ENCODE data around the gene DIAPH3.

Gene DIAPH3

DNA sequence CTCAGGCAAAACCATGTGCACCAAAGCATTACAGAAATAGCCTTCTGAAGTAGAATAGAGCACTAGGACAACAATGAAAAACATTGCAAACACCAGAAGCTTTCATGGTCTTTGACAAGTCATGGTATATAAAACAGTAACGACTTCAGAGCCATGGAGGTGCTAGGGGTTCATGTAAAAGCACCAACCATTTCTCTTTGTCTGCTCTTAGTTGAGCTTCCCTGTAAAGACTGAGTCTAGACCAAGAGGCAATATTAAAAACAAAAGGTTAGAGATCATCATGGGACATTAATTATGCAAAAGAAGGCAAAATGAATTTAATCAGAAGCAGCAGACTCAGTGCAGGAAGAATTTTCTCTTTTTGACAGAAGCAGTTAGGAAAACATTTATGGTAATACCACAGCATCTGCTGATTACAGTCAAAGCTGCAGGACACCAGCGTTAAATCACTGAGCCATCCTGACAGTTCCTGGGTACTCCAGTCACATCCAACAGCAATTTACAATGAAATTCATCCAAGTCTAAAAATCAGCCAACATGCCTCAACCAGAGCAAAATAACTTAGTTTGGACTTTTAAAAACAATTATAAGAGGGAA lies 476.8 kb downstream of the DIAPH3 start:
- no peaks in the 10 kb centered on the region for H3K9me3 ChIP-seq (ENCODE audit: control insufficient read depth, insufficient read depth, low read depth, low read length)
- H3K4me1 ChIP-seq (ENCODE audit: control insufficient read depth, insufficient read depth, low read length), result peaks cover 3% of the 10 kb centered on the region; the same call in 1 of the 2 replicates
- POLR2A ChIA-PET, result no interaction called here
- no peaks in the 10 kb centered on the region for H3K36me3 ChIP-seq (ENCODE audit: control insufficient read depth in 2 of 2, insufficient read depth in 1 of 2, low read length in 2 of 2)
- H3K4me3 ChIP-seq (ENCODE audit: low read depth, low read length), result no peak overlapping the region
- H3K27ac ChIP-seq (ENCODE audit: extremely low read depth, low read depth, low read length), result no peak overlapping the region
- no peak for TF ChIP-seq EGR2 (tag by site-specific recombination; IDR thresholded peaks at IDR 0.05; ENCODE audit: low read depth)
- TF ChIP-seq ZNF707 (tag by site-specific recombination; IDR thresholded peaks at IDR 0.05), result no peak
- no peak for TF ChIP-seq GLI4 (tag by site-specific recombination; IDR thresholded peaks at IDR 0.05)
- TF ChIP-seq ZNF221 (tag by site-specific recombination; IDR thresholded peaks at IDR 0.05; ENCODE audit: borderline replicate concordance), result no peak
- TF ChIP-seq KLF1 (tag by site-specific recombination; IDR thresholded peaks at IDR 0.05), result no peak
- no peak for TF ChIP-seq KLF16 (tag by site-specific recombination; IDR thresholded peaks at IDR 0.05)
- no peak for TF ChIP-seq ZNF776 (tag by site-specific recombination; IDR thresholded peaks at IDR 0.05; ENCODE audit: borderline replicate concordance)
- no peak for TF ChIP-seq ZNF140 (tag by site-specific recombination; IDR thresholded peaks at IDR 0.05)
- no peak for TF ChIP-seq ZFP41 (tag by site-specific recombination; IDR thresholded peaks at IDR 0.05; ENCODE audit: borderline replicate concordance)
- CTCF ChIA-PET, result interaction anchor here (0.6 to 1.6 kb wide), 2 partner anchors 9 to 84 kb away, joined by 4 to 7 read pairs; no protein-coding TSS in a partner anchor

DNA sequence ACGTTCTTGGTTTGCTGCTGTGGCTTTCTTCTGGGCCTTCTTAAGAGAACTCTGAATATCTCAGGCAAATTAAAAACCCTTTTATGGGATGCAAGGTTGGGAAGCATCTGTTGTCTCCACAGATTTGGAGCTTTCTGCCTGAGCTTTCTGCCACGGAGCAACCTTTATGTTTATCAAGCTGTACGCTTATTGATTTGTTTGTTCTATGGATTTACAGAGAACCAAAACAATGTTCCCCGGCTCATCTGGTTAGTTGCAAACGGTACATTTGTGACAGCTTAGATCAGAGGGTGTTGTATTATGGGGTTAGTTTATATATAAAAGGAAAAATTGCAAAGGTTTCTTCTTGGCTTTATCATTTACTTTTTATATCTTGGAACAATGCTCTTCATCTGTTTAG lies 479.6 kb downstream of the DIAPH3 start:
- CTCF ChIA-PET, result interaction anchor here (0.5 to 1.2 kb wide), 3 partner anchors 87 to 1764 kb away, joined by 3 to 6 read pairs (median 4); no protein-coding TSS in a partner anchor
- Histone ChIP-seq H3K36me3 (ENCODE audit: control insufficient read depth in 2 of 2, insufficient read depth in 1 of 2, low read length in 2 of 2) (no peaks in the 10 kb centered on the region), H3K4me3 (ENCODE audit: low read depth, low read length) (no peak overlapping the region), H3K27ac (ENCODE audit: extremely low read depth, low read depth, low read length) (no peak overlapping the region), H3K4me1 (ENCODE audit: control insufficient read depth, insufficient read depth, low read length) (no peaks in the 10 kb centered on the region), H3K9me3 (ENCODE audit: control insufficient read depth, insufficient read depth, low read depth, low read length) (no peaks in the 10 kb centered on the region)
- POLR2A ChIA-PET, result no interaction called here
- TF ChIP-seq ZSCAN16 (tag by site-specific recombination; IDR thresholded peaks at IDR 0.05), result no peak
- TF ChIP-seq ZNF521 (tag by site-specific recombination; IDR thresholded peaks at IDR 0.05), result no peak
- TF ChIP-seq ZNF596 (tag by site-specific recombination; IDR thresholded peaks at IDR 0.05), result no peak
- TF ChIP-seq, protein P1, sequence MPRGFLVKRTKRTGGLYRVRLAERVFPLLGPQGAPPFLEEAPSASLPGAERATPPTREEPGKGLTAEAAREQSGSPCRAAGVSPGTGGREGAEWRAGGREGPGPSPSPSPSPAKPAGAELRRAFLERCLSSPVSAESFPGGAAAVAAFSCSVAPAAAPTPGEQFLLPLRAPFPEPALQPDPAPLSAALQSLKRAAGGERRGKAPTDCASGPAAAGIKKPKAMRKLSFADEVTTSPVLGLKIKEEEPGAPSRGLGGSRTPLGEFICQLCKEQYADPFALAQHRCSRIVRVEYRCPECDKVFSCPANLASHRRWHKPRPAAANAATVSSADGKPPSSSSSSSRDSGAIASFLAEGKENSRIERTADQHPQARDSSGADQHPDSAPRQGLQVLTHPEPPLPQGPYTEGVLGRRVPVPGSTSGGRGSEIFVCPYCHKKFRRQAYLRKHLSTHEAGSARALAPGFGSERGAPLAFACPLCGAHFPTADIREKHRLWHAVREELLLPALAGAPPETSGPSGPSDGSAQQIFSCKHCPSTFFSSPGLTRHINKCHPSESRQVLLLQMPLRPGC (tag by site-specific recombination; IDR thresholded peaks at IDR 0.05), result no peak
- TF ChIP-seq WT1 (tag by site-specific recombination; IDR thresholded peaks at IDR 0.05), result no peak
- TF ChIP-seq ZNF585B (tag by site-specific recombination; IDR thresholded peaks at IDR 0.05), result no peak
- TF ChIP-seq EGR2 (tag by site-specific recombination; IDR thresholded peaks at IDR 0.05; ENCODE audit: low read depth), result no peak
- TF ChIP-seq ZNF248 (tag by site-specific recombination; IDR thresholded peaks at IDR 0.05), result no peak
- no peak for TF ChIP-seq ZNF677 (tag by site-specific recombination; IDR thresholded peaks at IDR 0.05)
- no peak for TF ChIP-seq ZXDB (tag by site-specific recombination; IDR thresholded peaks at IDR 0.05)
- no peak for TF ChIP-seq ZNF501 (tag by site-specific recombination; IDR thresholded peaks at IDR 0.05)
- TF ChIP-seq ZNF776 (tag by site-specific recombination; IDR thresholded peaks at IDR 0.05; ENCODE audit: borderline replicate concordance), result no peak
- TF ChIP-seq ZFHX2 (tag by site-specific recombination; conservative IDR thresholded peaks at IDR 0.05), result no peak
- TF ChIP-seq, protein P2, sequence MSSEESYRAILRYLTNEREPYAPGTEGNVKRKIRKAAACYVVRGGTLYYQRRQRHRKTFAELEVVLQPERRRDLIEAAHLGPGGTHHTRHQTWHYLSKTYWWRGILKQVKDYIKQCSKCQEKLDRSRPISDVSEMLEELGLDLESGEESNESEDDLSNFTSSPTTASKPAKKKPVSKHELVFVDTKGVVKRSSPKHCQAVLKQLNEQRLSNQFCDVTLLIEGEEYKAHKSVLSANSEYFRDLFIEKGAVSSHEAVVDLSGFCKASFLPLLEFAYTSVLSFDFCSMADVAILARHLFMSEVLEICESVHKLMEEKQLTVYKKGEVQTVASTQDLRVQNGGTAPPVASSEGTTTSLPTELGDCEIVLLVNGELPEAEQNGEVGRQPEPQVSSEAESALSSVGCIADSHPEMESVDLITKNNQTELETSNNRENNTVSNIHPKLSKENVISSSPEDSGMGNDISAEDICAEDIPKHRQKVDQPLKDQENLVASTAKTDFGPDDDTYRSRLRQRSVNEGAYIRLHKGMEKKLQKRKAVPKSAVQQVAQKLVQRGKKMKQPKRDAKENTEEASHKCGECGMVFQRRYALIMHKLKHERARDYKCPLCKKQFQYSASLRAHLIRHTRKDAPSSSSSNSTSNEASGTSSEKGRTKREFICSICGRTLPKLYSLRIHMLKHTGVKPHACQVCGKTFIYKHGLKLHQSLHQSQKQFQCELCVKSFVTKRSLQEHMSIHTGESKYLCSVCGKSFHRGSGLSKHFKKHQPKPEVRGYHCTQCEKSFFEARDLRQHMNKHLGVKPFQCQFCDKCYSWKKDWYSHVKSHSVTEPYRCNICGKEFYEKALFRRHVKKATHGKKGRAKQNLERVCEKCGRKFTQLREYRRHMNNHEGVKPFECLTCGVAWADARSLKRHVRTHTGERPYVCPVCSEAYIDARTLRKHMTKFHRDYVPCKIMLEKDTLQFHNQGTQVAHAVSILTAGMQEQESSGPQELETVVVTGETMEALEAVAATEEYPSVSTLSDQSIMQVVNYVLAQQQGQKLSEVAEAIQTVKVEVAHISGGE (tag by site-specific recombination; conservative IDR thresholded peaks at IDR 0.05; ENCODE audit: low read depth), result no peak
- no peak for TF ChIP-seq ZNF514 (tag by site-specific recombination; IDR thresholded peaks at IDR 0.05)
